ENCODE data around the gene ANKMY2.

GRCh38 chr7:16583834-16584233, 61.7 kb downstream of the ANKMY2 start:
- TF ChIP-seq CTCF (IDR thresholded peaks at IDR 0.05) (no peak), POLR2A (IDR thresholded peaks at IDR 0.05) (no peak)

Data from vagina (tissue), 2 donors.